Measurements from ENCODE around the gene ZNF90. TPM values are rescaled to one million over a fixed set of nuclear protein-coding genes. Genes with fewer than 3 reads are reported as not detected.
"Not testable (repeated sequence)": the region's sequence is repeated elsewhere in the genome, so short reads cannot be mapped to it uniquely, and the experiment has no call there.

The ZNF90 gene
- total and polyA plus RNA-seq, 7 donors: 0.10 to 0.45 (median 0.26) TPM; not detected in 1

DNA sequence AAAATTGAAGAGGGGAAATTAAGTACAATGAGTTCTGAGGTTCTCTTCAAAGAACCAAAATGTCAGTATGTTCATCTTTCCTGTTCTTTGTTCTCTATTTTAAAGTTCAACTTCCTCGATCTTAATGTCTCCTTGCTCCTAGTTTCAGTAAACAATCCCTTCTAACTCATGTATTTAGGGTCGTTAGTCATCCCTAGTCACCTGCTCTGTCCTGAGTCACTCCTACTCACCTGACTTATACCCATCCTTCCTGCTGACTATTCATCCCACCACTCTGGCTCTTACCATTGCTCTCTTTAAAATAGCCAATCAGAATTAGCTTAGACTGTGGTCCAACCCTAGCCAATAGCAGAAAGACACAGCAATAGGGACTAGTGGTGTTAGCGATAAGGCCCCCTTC is 24.3 kb downstream of the ZNF90 start:
- Histone ChIP-seq H3K27me3 (ENCODE audit: insufficient read depth in 3 of 3, low read length in 2 of 3) (no peaks in the 10 kb centered on the region), H3K4me1 (no peaks in the 10 kb centered on the region), H3K36me3 (ENCODE audit: insufficient read depth in 1 of 2, low read depth in 1 of 2) (no peaks in the 10 kb centered on the region), H3K9me3 (peaks cover 9% of the 10 kb centered on the region), H3K27ac (no peak overlapping the region), H3K4me3 (no peak overlapping the region)
- 93 to 96% (median 96%) methylated on average over 3 of the region's 3 CpGs for WGBS, 3 donors
- DNase-seq (no peak), ATAC-seq (no peak)
- TF ChIP-seq, protein P1, sequence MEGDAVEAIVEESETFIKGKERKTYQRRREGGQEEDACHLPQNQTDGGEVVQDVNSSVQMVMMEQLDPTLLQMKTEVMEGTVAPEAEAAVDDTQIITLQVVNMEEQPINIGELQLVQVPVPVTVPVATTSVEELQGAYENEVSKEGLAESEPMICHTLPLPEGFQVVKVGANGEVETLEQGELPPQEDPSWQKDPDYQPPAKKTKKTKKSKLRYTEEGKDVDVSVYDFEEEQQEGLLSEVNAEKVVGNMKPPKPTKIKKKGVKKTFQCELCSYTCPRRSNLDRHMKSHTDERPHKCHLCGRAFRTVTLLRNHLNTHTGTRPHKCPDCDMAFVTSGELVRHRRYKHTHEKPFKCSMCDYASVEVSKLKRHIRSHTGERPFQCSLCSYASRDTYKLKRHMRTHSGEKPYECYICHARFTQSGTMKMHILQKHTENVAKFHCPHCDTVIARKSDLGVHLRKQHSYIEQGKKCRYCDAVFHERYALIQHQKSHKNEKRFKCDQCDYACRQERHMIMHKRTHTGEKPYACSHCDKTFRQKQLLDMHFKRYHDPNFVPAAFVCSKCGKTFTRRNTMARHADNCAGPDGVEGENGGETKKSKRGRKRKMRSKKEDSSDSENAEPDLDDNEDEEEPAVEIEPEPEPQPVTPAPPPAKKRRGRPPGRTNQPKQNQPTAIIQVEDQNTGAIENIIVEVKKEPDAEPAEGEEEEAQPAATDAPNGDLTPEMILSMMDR (IDR thresholded peaks at IDR 0.05): no peak
- intact Hi-C loops (cut with DNase I): no loop called here

DNA sequence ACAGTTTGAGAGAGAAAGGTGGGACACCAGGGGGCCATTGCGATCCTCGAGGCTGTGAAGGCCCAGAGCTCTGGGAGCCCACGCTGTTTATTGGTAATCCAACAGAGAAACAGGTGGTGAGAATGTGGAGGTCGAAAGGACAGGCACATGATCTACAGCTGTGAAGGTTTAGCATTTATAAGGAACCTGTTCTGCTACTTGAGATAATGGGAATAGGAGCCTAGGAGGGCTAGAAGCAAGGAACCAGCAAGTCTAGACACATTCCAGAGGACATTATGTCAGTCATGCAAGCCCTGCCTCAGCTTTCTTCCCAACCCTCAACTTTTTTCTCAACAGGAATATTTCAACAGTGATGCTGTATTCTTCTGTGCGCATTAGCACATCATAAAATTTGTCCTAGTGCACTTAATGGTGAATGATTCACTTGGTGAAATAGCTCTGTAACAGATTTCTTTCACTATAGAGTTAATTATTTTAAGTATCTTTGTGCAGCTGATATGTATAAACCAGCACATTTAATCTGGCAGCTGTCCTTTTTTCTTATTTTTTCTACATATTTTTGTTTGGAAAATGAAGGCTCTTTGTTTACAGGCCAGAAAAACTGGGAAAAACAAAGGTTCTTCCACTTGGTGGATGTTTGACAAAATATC is 25.4 kb downstream of the ZNF90 start:
- Histone ChIP-seq H3K9me3 (peaks cover 19% of the 10 kb centered on the region), H3K27ac (no peak overlapping the region), H3K4me3 (no peak overlapping the region), H3K4me1 (no peaks in the 10 kb centered on the region), H3K27me3 (ENCODE audit: insufficient read depth in 3 of 3, low read length in 2 of 3) (no peaks in the 10 kb centered on the region), H3K36me3 (ENCODE audit: insufficient read depth in 1 of 2, low read depth in 1 of 2) (no peaks in the 10 kb centered on the region)
- 79 to 92% (median 92%) methylated on average over 5 of the region's 5 CpGs for WGBS, 3 donors
- intact Hi-C loops (cut with DNase I): no loop called here
- TF ChIP-seq, protein P1 (IDR thresholded peaks at IDR 0.05): no peak
- ATAC-seq (no peak), DNase-seq (no peak)

DNA sequence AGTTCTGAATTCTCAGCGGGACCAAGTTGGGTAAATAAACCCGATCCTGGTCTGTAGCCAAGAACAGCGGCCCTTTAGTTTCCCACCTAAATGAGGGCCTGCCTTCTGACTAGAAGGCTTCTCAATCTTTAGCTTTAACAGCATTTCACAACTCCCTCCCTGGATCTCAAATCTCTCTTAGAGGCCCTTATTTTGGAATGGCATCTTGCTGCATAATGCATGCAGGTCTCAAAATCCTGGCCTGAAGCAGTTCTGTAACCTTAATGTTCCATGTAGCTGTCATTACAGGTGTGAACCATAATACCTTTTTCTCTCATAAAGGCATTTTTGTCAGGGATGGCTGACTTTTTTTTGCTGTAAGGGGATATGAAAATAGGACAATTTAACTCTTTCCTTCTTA is 29.5 kb downstream of the ZNF90 start:
- no peak for ATAC-seq
- intact Hi-C loops (cut with DNase I): no loop called here
- TF ChIP-seq, protein P1 (IDR thresholded peaks at IDR 0.05): no peak
- H3K4me3 ChIP-seq: no peak overlapping the region
- H3K27ac ChIP-seq: no peak overlapping the region
- H3K9me3 ChIP-seq: peaks cover 32% of the 10 kb centered on the region
- no peaks in the 10 kb centered on the region for H3K27me3 ChIP-seq (ENCODE audit: insufficient read depth in 3 of 3, low read length in 2 of 3)
- no peaks in the 10 kb centered on the region for H3K36me3 ChIP-seq (ENCODE audit: insufficient read depth in 1 of 2, low read depth in 1 of 2)
- 79 to 100% (median 98%) methylated on average over 3 of the region's 3 CpGs for WGBS, 3 donors
- DNase-seq: no peak
- no peaks in the 10 kb centered on the region for H3K4me1 ChIP-seq

DNA sequence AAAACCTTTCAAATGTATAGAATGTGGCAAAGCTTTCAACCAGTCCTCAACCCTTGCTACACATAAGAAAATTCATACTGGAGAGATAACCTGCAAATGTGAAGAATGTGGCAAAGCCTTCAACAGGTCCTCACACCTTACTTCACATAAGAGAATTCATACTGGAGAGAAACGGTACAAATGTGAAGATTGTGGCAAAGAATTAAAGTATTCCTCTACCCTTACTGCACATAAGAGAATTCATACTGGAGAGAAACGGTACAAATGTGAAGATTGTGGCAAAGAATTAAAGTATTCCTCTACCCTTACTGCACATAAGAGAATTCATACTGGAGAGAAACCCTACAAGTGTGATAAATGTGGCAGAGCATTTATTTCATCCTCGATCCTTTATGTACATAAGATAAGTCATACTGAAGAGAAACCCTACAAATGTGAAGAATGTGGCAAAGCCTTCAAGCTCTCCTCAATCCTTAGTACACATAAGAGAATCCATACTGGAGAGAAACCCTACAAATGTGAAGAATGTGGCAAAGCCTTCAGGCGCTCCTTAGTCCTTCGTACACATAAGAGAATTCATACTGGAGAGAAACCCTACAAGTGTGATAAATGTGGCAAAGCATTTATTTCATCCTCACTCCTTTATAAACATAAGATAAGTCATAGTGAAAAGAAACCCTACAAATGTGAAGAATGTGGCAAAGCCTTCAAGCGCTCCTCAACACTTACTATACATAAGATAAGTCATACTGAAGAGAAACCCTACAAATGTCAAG is 40.5 kb downstream of the ZNF90 start:
- H3K4me3 ChIP-seq; H3K4me1 ChIP-seq; DNase-seq; ATAC-seq; H3K27me3 ChIP-seq (ENCODE audit: insufficient read depth in 3 of 3, low read length in 2 of 3); H3K27ac ChIP-seq; intact Hi-C loops (cut with DNase I); H3K36me3 ChIP-seq (ENCODE audit: insufficient read depth in 1 of 2, low read depth in 1 of 2): not testable (repeated sequence)
- H3K9me3 ChIP-seq: peaks cover 56% of the 10 kb centered on the region
- 97 to 99% (median 98%) methylated on average over 6 of the region's 6 CpGs for WGBS, 3 donors

GRCh38 chr19:20124879-20125278 is 47.1 kb downstream of the ZNF90 start:
- no peak overlapping the region for H3K4me3 ChIP-seq
- H3K4me1 ChIP-seq: no peaks in the 10 kb centered on the region
- intact Hi-C loops (cut with DNase I): no loop called here
- 97 to 98% (median 97%) methylated on average over 23 of the region's 23 CpGs for WGBS, 3 donors
- peaks cover 56% of the 10 kb centered on the region for H3K9me3 ChIP-seq
- H3K27ac ChIP-seq: no peak overlapping the region
- no peak for DNase-seq
- no peaks in the 10 kb centered on the region for H3K36me3 ChIP-seq (ENCODE audit: insufficient read depth in 1 of 2, low read depth in 1 of 2)
- H3K27me3 ChIP-seq (ENCODE audit: insufficient read depth in 3 of 3, low read length in 2 of 3): peaks cover 0 to 2% (median 0%) of the 10 kb centered on the region in 3 donors
- ATAC-seq: no peak
- TF ChIP-seq, protein P1 (IDR thresholded peaks at IDR 0.05): no peak

- H3K27ac ChIP-seq; DNase-seq; H3K36me3 ChIP-seq (ENCODE audit: insufficient read depth in 1 of 2, low read depth in 1 of 2); ATAC-seq; H3K4me1 ChIP-seq; H3K27me3 ChIP-seq (ENCODE audit: insufficient read depth in 3 of 3, low read length in 2 of 3); H3K4me3 ChIP-seq; intact Hi-C loops (cut with DNase I): not testable (repeated sequence)
- 85 to 88% (median 86%) methylated on average over 2 of the region's 2 CpGs for WGBS, 3 donors
- peaks cover 13% of the 10 kb centered on the region for H3K9me3 ChIP-seq
Measured at GRCh38 chr19:20132933-20133332, 55.1 kb downstream of the ZNF90 start.

- H3K27me3 ChIP-seq (ENCODE audit: insufficient read depth in 3 of 3, low read length in 2 of 3); intact Hi-C loops (cut with DNase I); H3K36me3 ChIP-seq (ENCODE audit: insufficient read depth in 1 of 2, low read depth in 1 of 2); ATAC-seq; H3K4me3 ChIP-seq; H3K27ac ChIP-seq; H3K9me3 ChIP-seq; DNase-seq; H3K4me1 ChIP-seq: not testable (repeated sequence)
- 89 to 100% (median 97%) methylated on average over 9 to 26 of the region's 29 CpGs for WGBS, 3 donors
Measured at GRCh38 chr19:20137714-20138113, 59.9 kb downstream of the ZNF90 start.
